HTERT RPE-1 (cell line): ENCODE data around the gene KDM4C.

Experiments
- in situ Hi-C: fragments of 300-500 bp; cut with MboI; formaldehyde crosslinking; loops from 4 replicates; pipeline ENCODE4 v1.14.3; 2020; ENCODE audit warnings: low sequenced_read_pairs

KDM4C gene

GRCh38 chr9:6855860-6856259 lies 98.1 kb downstream of the KDM4C start:
- in situ Hi-C loops, result no loop called here

GRCh38 chr9:6864102-6864501 lies 106.3 kb downstream of the KDM4C start:
- in situ Hi-C loops, result no loop called here

GRCh38 chr9:6869081-6869948 lies 111.5 kb downstream of the KDM4C start:
- in situ Hi-C loops, result no loop called here

GRCh38 chr9:6870149-6870548 lies 112.4 kb downstream of the KDM4C start:
- in situ Hi-C loops, result no loop called here

GRCh38 chr9:6870650-6871477 lies 113.1 kb downstream of the KDM4C start:
- in situ Hi-C loops, result no loop called here

- in situ Hi-C loops, result no loop called here
Observed at GRCh38 chr9:6873857-6874256, 116.1 kb downstream of the KDM4C start.

- in situ Hi-C loops, result no loop called here
Observed at GRCh38 chr9:6876195-6876894, 118.6 kb downstream of the KDM4C start.

- in situ Hi-C loops, result no loop called here
Observed at GRCh38 chr9:6877671-6878161, 119.9 kb downstream of the KDM4C start.

GRCh38 chr9:6880626-6881025 lies 122.9 kb downstream of the KDM4C start:
- in situ Hi-C loops, result no loop called here

GRCh38 chr9:6884101-6884500 lies 126.3 kb downstream of the KDM4C start:
- in situ Hi-C loops, result no loop called here

- in situ Hi-C loops, result no loop called here
Observed at GRCh38 chr9:6884990-6885389, 127.2 kb downstream of the KDM4C start.

GRCh38 chr9:6887051-6887450 lies 129.3 kb downstream of the KDM4C start:
- in situ Hi-C loops, result no loop called here

- in situ Hi-C loops, result no loop called here
Observed at GRCh38 chr9:6889868-6890267, 132.1 kb downstream of the KDM4C start.

- in situ Hi-C loops, result no loop called here
Observed at GRCh38 chr9:6893350-6894131, 135.8 kb downstream of the KDM4C start.

- in situ Hi-C loops, result no loop called here
Observed at GRCh38 chr9:6894135-6894534, 136.4 kb downstream of the KDM4C start.

- in situ Hi-C loops, result no loop called here
Observed at GRCh38 chr9:6895754-6896153, 138.0 kb downstream of the KDM4C start.

GRCh38 chr9:6896562-6896961 lies 138.8 kb downstream of the KDM4C start:
- in situ Hi-C loops, result no loop called here

- in situ Hi-C loops, result no loop called here
Observed at GRCh38 chr9:6897207-6897822, 139.5 kb downstream of the KDM4C start.

GRCh38 chr9:6897898-6898302 lies 140.1 kb downstream of the KDM4C start:
- in situ Hi-C loops, result no loop called here

GRCh38 chr9:6899274-6899673 lies 141.5 kb downstream of the KDM4C start:
- in situ Hi-C loops, result no loop called here
